GM23338 (cell line): ENCODE results near the gene ENDOV. TPM values are rescaled to one million over a fixed set of nuclear protein-coding genes. Genes with fewer than 3 reads are reported as not detected.

Source experiments
- ATAC-seq: fragments of 200-7000 bp; cut with Tn5 transposase; 3 replicates; pipeline ENCODE4 v1.9.1; 2020
- DNase-seq: peaks from one replicate; pipeline ENCODE4 v3.0.0-alpha.2; 2015; ENCODE audit warnings: low spot score
- H2AFZ ChIP-seq: fragments of 200-600 bp; sonication (generic); 2 replicates; pipeline ENCODE4 v1.8.0; 2016; ENCODE audit warnings: antibody characterized with exemption, mild to moderate bottlenecking, moderate library complexity
- H3F3A ChIP-seq: fragments of 200-600 bp; sonication (generic); replicated peaks from 2 replicates; pipeline ENCODE4 v1.8.0; 2017; ENCODE audit warnings: antibody characterized with exemption, mixed run types, low read depth
- H3K27ac ChIP-seq: fragments of 200-600 bp; sonication (generic); 2 replicates; pipeline ENCODE4 v1.6.1; 2016; ENCODE audit warnings: low read depth
- H3K27me3 ChIP-seq: fragments of 200-600 bp; sonication (generic); 2 replicates; pipeline ENCODE4 v1.8.0; 2016; ENCODE audit warnings: mild to moderate bottlenecking, mixed run types, moderate library complexity; ENCODE audit not compliant: insufficient read depth
- H3K36me3 ChIP-seq: fragments of 200-600 bp; sonication (generic); 2 replicates; pipeline ENCODE4 v1.8.0; 2016; ENCODE audit warnings: mild to moderate bottlenecking; ENCODE audit not compliant: insufficient read depth
- H3K4me1 ChIP-seq: fragments of 200-600 bp; sonication (generic); 2 replicates; pipeline ENCODE4 v1.8.0; 2016; ENCODE audit warnings: mild to moderate bottlenecking, moderate library complexity; ENCODE audit not compliant: insufficient read depth
- H3K4me2 ChIP-seq: fragments of 200-600 bp; sonication (generic); 2 replicates; pipeline ENCODE4 v1.7.1; 2017; ENCODE audit warnings: mixed run types
- H3K4me3 ChIP-seq: fragments of 200-600 bp; sonication (generic); 2 replicates; pipeline ENCODE4 v1.6.1; 2016; ENCODE audit warnings: mixed run types
- H3K79me2 ChIP-seq: fragments of 200-600 bp; sonication (generic); replicated peaks from 2 replicates; pipeline ENCODE4 v1.8.0; 2017; ENCODE audit warnings: mild to moderate bottlenecking; ENCODE audit not compliant: insufficient read depth
- H3K9me2 ChIP-seq: fragments of 200-600 bp; sonication (generic); 2 replicates; pipeline ENCODE4 v1.8.0; 2017; ENCODE audit not compliant: insufficient read depth
- H4K20me1 ChIP-seq: fragments of 200-600 bp; sonication (generic); replicated peaks from 2 replicates; pipeline ENCODE4 v1.8.0; 2017; ENCODE audit warnings: mild to moderate bottlenecking; ENCODE audit not compliant: insufficient read depth
- H3K27ac Mint-ChIP-seq: 2 replicates; pipeline ENCODE4 v1.8.0; 2020; ENCODE audit warnings: inconsistent platforms, mild to moderate bottlenecking, moderate library complexity, mixed read lengths
- H3K27me3 Mint-ChIP-seq: 3 replicates; pipeline ENCODE4 v1.8.0; 2022; ENCODE audit warnings: low read depth, mild to moderate bottlenecking, moderate library complexity, mixed read lengths, inconsistent platforms; ENCODE audit not compliant: insufficient read depth, poor library complexity
- H3K36me3 Mint-ChIP-seq: 3 replicates; pipeline ENCODE4 v1.8.0; 2021; ENCODE audit warnings: low read depth, mild to moderate bottlenecking, inconsistent platforms, moderate library complexity, mixed read lengths
- H3K4me1 Mint-ChIP-seq: 3 replicates; pipeline ENCODE4 v1.8.0; 2020; ENCODE audit warnings: mild to moderate bottlenecking, inconsistent platforms, mixed read lengths
- H3K4me3 Mint-ChIP-seq: 3 replicates; pipeline ENCODE4 v1.8.0; 2021; ENCODE audit warnings: moderate library complexity, mild to moderate bottlenecking, inconsistent platforms, mixed read lengths
- H3K9me3 Mint-ChIP-seq: 3 replicates; pipeline ENCODE4 v1.8.0; 2020; ENCODE audit warnings: moderate library complexity, mild to moderate bottlenecking, inconsistent platforms, mixed read lengths
- CREB1 ChIP-seq: fragments of 250-450 bp; sonication (Bioruptor Pico); IDR thresholded peaks from 2 replicates; pipeline ENCODE4 v1.5.0; 2020; ENCODE audit warnings: low read depth, mild to moderate bottlenecking, moderate library complexity
- EZH2 ChIP-seq: fragments of 200-600 bp; sonication (generic); IDR thresholded peaks from one replicate; pipeline ENCODE4 v1.8.0; 2017; ENCODE audit warnings: antibody characterized with exemption, mild to moderate bottlenecking, low read depth; ENCODE audit not compliant: unreplicated experiment
- JUNB ChIP-seq: IDR thresholded peaks from one replicate; pipeline ENCODE4 v1.6.1; 2016; ENCODE audit warnings: antibody characterized with exemption; ENCODE audit not compliant: unreplicated experiment
- NANOG ChIP-seq: IDR thresholded peaks from 2 replicates; pipeline ENCODE4 v1.6.1; 2016; ENCODE audit warnings: antibody characterized with exemption, borderline replicate concordance
- POLR2AphosphoS5 ChIP-seq: IDR thresholded peaks from 2 replicates; pipeline ENCODE4 v1.6.1; 2016; ENCODE audit warnings: antibody characterized with exemption, low read depth
- STAT1 ChIP-seq: IDR thresholded peaks from one replicate; pipeline ENCODE4 v1.6.1; 2016; ENCODE audit warnings: antibody characterized with exemption; ENCODE audit not compliant: unreplicated experiment
- ZNF114 ChIP-seq: fragments of 250-450 bp; sonication (Bioruptor Pico); IDR thresholded peaks from 2 replicates; pipeline ENCODE4 v1.5.0; 2020; ENCODE audit warnings: mild to moderate bottlenecking, moderate library complexity
- ZNF331 ChIP-seq: fragments of 250-450 bp; sonication (Bioruptor Pico); IDR thresholded peaks from 2 replicates; pipeline ENCODE4 v1.5.0; 2020; ENCODE audit warnings: low read depth, mild to moderate bottlenecking, moderate library complexity
- polyA plus RNA-seq: library from polyadenylated mRNA; unstranded; fragments of >200 nt; fragmentation: Nextera tagmentation; extraction: Ambion mirVana; gene quantifications from 2 replicates; pipeline ENCODE4 v1.2.1, GENCODE V29; 2016
- total RNA-seq: library from RNA; depleted of rRNA; stranded (reverse); fragments of >200 nt; shearing (Covaris generic); gene quantifications from 2 replicates; pipeline ENCODE4 v1.2.3, GENCODE V29; 2014
- TF ChIP-seq, protein P1 (sequence below): IDR thresholded peaks from 2 replicates; pipeline ENCODE4 v1.6.1; 2016; ENCODE audit warnings: antibody characterized with exemption
- TF ChIP-seq, protein P2 (sequence below): fragments of 250-450 bp; sonication (Bioruptor Pico); IDR thresholded peaks from 2 replicates; pipeline ENCODE4 v1.5.0; 2020; ENCODE audit warnings: mild to moderate bottlenecking, moderate library complexity

Gene ENDOV
- total and polyA plus RNA-seq, 2 experiments from 2014 or later = 11.5 to 16.1 TPM

DNA sequence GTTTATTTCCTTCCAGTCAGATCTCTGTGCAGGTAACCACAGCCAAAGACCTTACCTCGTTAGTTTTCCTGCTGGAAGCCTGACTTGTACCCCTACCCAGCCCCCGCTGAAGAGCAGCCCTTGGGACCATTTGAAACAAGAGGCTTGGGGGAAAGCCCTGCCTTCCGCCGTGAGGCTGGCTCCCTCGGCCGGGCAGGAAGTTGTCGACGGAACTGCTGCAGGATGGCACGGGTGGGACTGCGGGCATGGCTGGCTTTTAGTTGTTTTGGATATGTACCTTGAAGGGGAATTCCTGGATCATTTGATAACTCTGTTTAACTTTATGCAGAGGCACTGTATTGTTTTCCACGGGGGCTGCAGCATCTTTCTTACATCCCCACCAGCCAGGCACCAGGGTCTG is 49.0 kb upstream of the ENDOV start:
- H3K4me3 ChIP-seq = no peak overlapping the region
- H3K9me3 Mint-ChIP-seq = peaks cover 4% of the 10 kb centered on the region; the same call in 1 of the 3 replicates
- H3K9me2 ChIP-seq = no peaks in the 10 kb centered on the region
- no peak overlapping the region for H3K27ac Mint-ChIP-seq
- H3K27me3 Mint-ChIP-seq = peaks cover 9% of the 10 kb centered on the region
- ATAC-seq (no peak), DNase-seq (no peak)
- H3K4me3 Mint-ChIP-seq = no peak overlapping the region
- H3K4me1 ChIP-seq = no peaks in the 10 kb centered on the region
- peaks cover 65% of the 10 kb centered on the region for H3K36me3 Mint-ChIP-seq
- no peaks in the 10 kb centered on the region for H3K4me1 Mint-ChIP-seq
- no peaks in the 10 kb centered on the region for H3K27me3 ChIP-seq
- no peak overlapping the region for H2AFZ ChIP-seq
- no peaks in the 10 kb centered on the region for H3F3A ChIP-seq
- no peak overlapping the region for H3K4me2 ChIP-seq
- H3K36me3 ChIP-seq = peaks cover 22% of the 10 kb centered on the region
- TF ChIP-seq EZH2 = no peak
- no peak for TF ChIP-seq NANOG
- TF ChIP-seq ZNF114 (CRISPR knock-in tag) = no peak
- TF ChIP-seq JUNB = no peak
- TF ChIP-seq POLR2AphosphoS5 = no peak
- no peak for TF ChIP-seq ZNF331 (CRISPR knock-in tag)
- TF ChIP-seq, protein P1, sequence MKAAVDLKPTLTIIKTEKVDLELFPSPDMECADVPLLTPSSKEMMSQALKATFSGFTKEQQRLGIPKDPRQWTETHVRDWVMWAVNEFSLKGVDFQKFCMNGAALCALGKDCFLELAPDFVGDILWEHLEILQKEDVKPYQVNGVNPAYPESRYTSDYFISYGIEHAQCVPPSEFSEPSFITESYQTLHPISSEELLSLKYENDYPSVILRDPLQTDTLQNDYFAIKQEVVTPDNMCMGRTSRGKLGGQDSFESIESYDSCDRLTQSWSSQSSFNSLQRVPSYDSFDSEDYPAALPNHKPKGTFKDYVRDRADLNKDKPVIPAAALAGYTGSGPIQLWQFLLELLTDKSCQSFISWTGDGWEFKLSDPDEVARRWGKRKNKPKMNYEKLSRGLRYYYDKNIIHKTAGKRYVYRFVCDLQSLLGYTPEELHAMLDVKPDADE = no peak
- TF ChIP-seq STAT1 = no peak
- TF ChIP-seq CREB1 = no peak
- TF ChIP-seq, protein P2, sequence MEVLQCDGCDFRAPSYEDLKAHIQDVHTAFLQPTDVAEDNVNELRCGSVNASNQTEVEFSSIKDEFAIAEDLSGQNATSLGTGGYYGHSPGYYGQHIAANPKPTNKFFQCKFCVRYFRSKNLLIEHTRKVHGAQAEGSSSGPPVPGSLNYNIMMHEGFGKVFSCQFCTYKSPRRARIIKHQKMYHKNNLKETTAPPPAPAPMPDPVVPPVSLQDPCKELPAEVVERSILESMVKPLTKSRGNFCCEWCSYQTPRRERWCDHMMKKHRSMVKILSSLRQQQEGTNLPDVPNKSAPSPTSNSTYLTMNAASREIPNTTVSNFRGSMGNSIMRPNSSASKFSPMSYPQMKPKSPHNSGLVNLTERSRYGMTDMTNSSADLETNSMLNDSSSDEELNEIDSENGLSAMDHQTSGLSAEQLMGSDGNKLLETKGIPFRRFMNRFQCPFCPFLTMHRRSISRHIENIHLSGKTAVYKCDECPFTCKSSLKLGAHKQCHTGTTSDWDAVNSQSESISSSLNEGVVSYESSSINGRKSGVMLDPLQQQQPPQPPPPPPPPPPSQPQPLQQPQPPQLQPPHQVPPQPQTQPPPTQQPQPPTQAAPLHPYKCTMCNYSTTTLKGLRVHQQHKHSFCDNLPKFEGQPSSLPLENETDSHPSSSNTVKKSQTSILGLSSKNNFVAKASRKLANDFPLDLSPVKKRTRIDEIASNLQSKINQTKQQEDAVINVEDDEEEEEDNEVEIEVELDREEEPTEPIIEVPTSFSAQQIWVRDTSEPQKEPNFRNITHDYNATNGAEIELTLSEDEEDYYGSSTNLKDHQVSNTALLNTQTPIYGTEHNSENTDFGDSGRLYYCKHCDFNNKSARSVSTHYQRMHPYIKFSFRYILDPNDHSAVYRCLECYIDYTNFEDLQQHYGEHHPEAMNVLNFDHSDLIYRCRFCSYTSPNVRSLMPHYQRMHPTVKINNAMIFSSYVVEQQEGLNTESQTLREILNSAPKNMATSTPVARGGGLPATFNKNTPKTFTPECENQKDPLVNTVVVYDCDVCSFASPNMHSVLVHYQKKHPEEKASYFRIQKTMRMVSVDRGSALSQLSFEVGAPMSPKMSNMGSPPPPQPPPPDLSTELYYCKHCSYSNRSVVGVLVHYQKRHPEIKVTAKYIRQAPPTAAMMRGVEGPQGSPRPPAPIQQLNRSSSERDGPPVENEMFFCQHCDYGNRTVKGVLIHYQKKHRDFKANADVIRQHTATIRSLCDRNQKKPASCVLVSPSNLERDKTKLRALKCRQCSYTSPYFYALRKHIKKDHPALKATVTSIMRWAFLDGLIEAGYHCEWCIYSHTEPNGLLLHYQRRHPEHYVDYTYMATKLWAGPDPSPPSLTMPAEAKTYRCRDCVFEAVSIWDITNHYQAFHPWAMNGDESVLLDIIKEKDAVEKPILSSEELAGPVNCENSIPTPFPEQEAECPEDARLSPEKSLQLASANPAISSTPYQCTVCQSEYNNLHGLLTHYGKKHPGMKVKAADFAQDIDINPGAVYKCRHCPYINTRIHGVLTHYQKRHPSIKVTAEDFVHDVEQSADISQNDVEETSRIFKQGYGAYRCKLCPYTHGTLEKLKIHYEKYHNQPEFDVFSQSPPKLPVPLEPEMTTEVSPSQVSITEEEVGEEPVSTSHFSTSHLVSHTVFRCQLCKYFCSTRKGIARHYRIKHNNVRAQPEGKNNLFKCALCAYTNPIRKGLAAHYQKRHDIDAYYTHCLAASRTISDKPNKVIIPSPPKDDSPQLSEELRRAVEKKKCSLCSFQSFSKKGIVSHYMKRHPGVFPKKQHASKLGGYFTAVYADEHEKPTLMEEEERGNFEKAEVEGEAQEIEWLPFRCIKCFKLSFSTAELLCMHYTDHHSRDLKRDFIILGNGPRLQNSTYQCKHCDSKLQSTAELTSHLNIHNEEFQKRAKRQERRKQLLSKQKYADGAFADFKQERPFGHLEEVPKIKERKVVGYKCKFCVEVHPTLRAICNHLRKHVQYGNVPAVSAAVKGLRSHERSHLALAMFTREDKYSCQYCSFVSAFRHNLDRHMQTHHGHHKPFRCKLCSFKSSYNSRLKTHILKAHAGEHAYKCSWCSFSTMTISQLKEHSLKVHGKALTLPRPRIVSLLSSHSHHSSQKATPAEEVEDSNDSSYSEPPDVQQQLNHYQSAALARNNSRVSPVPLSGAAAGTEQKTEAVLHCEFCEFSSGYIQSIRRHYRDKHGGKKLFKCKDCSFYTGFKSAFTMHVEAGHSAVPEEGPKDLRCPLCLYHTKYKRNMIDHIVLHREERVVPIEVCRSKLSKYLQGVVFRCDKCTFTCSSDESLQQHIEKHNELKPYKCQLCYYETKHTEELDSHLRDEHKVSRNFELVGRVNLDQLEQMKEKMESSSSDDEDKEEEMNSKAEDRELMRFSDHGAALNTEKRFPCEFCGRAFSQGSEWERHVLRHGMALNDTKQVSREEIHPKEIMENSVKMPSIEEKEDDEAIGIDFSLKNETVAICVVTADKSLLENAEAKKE (CRISPR knock-in tag) = no peak
- H3K79me2 ChIP-seq = no peaks in the 10 kb centered on the region
- H4K20me1 ChIP-seq = no peaks in the 10 kb centered on the region; the same call in 1 of the 2 replicates
- H3K27ac ChIP-seq = no peak overlapping the region
